ENCODE results near the gene SLC6A17. TPM values are rescaled to one million over a fixed set of nuclear protein-coding genes. Genes with fewer than 3 reads are reported as not detected.

The SLC6A17 gene
- total RNA-seq, 1 donor from 2014 or later, result 0.52 TPM

DNA sequence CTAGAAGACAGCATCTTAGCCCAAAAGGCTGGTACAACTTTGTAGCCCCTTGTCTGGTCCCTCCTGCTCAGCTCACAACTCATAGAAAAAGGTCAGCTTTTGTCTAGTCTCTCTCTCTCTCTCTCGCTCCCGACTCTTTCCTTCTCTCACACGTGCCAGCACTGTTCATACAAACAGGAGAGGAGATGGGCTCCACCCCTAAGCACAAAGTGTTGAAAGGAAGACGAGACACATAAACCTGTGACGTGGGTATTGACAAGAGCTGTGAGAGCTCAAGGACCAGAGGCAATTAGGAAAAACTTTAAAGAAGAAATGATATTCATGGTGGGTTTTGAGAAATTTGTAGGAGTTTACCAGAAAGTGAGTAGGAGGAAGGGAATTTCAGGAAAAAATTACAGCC lies 36.3 kb downstream of the SLC6A17 start:
- no peaks in the 10 kb centered on the region for H3K36me3 ChIP-seq (ENCODE audit: control insufficient read depth in 3 of 3, insufficient read depth in 3 of 3, low read length in 3 of 3)
- no peak overlapping the region for H3K27ac ChIP-seq (ENCODE audit: low read depth, low read length)
- no peaks in the 10 kb centered on the region for H3K9me3 ChIP-seq (ENCODE audit: control insufficient read depth in 3 of 3, low read length in 3 of 3)
- H3K9ac ChIP-seq (ENCODE audit: low read depth in 1 of 3, low read length in 3 of 3), result no peak overlapping the region
- peaks cover 0 to 10% (median 0%) of the 10 kb centered on the region in 3 donors for H3K27me3 ChIP-seq (ENCODE audit: control insufficient read depth in 3 of 3, insufficient read depth in 3 of 3, low read length in 3 of 3)
- no peak overlapping the region for H3K4me3 ChIP-seq (ENCODE audit: low read length in 3 of 3)
- H3K4me1 ChIP-seq (ENCODE audit: control insufficient read depth in 3 of 3, insufficient read depth in 3 of 3, low read length in 3 of 3), result peaks cover 16 to 35% (median 29%) of the 10 kb centered on the region in 3 donors

- no peak overlapping the region for H3K9ac ChIP-seq (ENCODE audit: low read depth in 1 of 3, low read length in 3 of 3)
Observed at GRCh38 chr1:110187139-110187890, 37.0 kb downstream of the SLC6A17 start.

GRCh38 chr1:110188035-110188618 lies 37.8 kb downstream of the SLC6A17 start:
- Histone ChIP-seq H3K9me3 (ENCODE audit: control insufficient read depth in 3 of 3, low read length in 3 of 3) (no peaks in the 10 kb centered on the region), H3K4me1 (ENCODE audit: control insufficient read depth in 3 of 3, insufficient read depth in 3 of 3, low read length in 3 of 3) (peaks cover 16 to 35% (median 29%) of the 10 kb centered on the region in 3 donors), H3K27ac (ENCODE audit: low read depth, low read length) (peak overlapping the region; percentile 65), H3K36me3 (ENCODE audit: control insufficient read depth in 3 of 3, insufficient read depth in 3 of 3, low read length in 3 of 3) (no peaks in the 10 kb centered on the region), H3K4me3 (ENCODE audit: low read length in 3 of 3) (no peak overlapping the region), H3K9ac (ENCODE audit: low read depth in 1 of 3, low read length in 3 of 3) (no peak overlapping the region), H3K27me3 (ENCODE audit: control insufficient read depth in 3 of 3, insufficient read depth in 3 of 3, low read length in 3 of 3) (peaks cover 0 to 10% (median 0%) of the 10 kb centered on the region in 3 donors)

More at GRCh38 chr1:110187139-110187890, 37.0 kb downstream of the SLC6A17 start:
- H3K36me3 ChIP-seq (ENCODE audit: control insufficient read depth in 3 of 3, insufficient read depth in 3 of 3, low read length in 3 of 3), result no peaks in the 10 kb centered on the region
- peaks cover 16 to 35% (median 29%) of the 10 kb centered on the region in 3 donors for H3K4me1 ChIP-seq (ENCODE audit: control insufficient read depth in 3 of 3, insufficient read depth in 3 of 3, low read length in 3 of 3)
- no peak overlapping the region for H3K4me3 ChIP-seq (ENCODE audit: low read length in 3 of 3)
- no peaks in the 10 kb centered on the region for H3K9me3 ChIP-seq (ENCODE audit: control insufficient read depth in 3 of 3, low read length in 3 of 3)
- H3K27me3 ChIP-seq (ENCODE audit: control insufficient read depth in 3 of 3, insufficient read depth in 3 of 3, low read length in 3 of 3), result peaks cover 0 to 10% (median 0%) of the 10 kb centered on the region in 3 donors
- H3K27ac ChIP-seq (ENCODE audit: low read depth, low read length), result peak overlapping the region; percentile 65

DNA sequence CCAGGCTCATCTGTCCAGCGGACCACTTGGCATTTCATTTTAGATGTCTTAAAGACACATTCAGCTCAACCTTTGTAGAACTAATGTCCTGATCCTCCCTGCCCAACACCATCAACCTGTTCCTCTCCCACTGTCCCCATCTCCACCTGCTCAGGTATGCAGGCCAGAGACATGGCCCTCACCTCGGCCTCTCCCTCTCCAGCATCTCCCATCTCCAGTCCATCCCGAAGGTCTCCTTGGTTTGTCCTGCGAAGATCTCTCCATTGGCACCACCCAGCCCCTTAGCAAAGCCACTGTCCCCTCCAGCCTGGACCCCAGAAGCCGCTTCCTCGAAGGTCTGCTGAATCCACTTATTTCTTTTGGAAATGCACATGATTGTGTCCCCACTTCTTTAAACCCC lies 38.9 kb downstream of the SLC6A17 start:
- H3K36me3 ChIP-seq (ENCODE audit: control insufficient read depth in 3 of 3, insufficient read depth in 3 of 3, low read length in 3 of 3), result no peaks in the 10 kb centered on the region
- H3K9me3 ChIP-seq (ENCODE audit: control insufficient read depth in 3 of 3, low read length in 3 of 3), result no peaks in the 10 kb centered on the region
- H3K4me1 ChIP-seq (ENCODE audit: control insufficient read depth in 3 of 3, insufficient read depth in 3 of 3, low read length in 3 of 3), result peaks cover 16 to 35% (median 29%) of the 10 kb centered on the region in 3 donors
- H3K4me3 ChIP-seq (ENCODE audit: low read length in 3 of 3), result peak overlapping the region in 1 of 3 donors; percentile 22
- peaks cover 0 to 5% (median 0%) of the 10 kb centered on the region in 3 donors for H3K27me3 ChIP-seq (ENCODE audit: control insufficient read depth in 3 of 3, insufficient read depth in 3 of 3, low read length in 3 of 3)
- no peak overlapping the region for H3K27ac ChIP-seq (ENCODE audit: low read depth, low read length)
- H3K9ac ChIP-seq (ENCODE audit: low read depth in 1 of 3, low read length in 3 of 3), result no peak overlapping the region

DNA sequence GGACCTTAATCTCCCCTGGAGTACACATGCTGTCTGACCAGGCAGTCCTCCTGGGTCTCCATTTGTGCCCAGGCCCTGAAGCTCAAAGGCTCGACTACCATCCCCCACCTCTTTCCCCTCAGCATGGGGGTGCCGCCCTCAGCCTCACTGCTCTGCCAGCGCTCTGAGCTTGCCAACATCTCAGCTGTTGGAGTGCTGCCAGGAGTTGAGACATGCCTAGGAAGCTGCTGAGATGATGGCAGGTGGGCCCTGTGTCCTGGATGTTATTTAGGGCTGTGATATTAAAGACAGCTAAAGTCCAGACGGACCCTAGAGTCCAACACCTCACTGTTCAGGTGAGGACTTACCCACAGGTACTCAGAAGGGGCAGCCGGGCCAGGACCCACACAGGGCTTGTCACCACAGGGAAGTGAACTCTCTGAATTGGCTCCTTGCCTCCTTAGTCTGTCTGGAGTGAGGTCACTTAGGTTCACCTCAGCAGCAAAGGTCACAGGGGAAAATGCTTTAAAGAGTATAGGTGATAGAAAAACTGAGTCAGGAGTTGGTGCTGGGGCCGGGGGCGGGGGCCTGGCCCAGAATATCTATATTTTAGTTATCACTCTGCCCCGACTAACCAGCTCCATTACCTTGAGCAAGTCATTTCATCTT lies 40.1 kb downstream of the SLC6A17 start:
- Histone ChIP-seq H3K27ac (ENCODE audit: low read depth, low read length) (no peak overlapping the region), H3K4me3 (ENCODE audit: low read length in 3 of 3) (no peak overlapping the region), H3K36me3 (ENCODE audit: control insufficient read depth in 3 of 3, insufficient read depth in 3 of 3, low read length in 3 of 3) (no peaks in the 10 kb centered on the region), H3K4me1 (ENCODE audit: control insufficient read depth in 3 of 3, insufficient read depth in 3 of 3, low read length in 3 of 3) (peaks cover 16 to 30% (median 23%) of the 10 kb centered on the region in 3 donors), H3K27me3 (ENCODE audit: control insufficient read depth in 3 of 3, insufficient read depth in 3 of 3, low read length in 3 of 3) (peaks cover 0 to 2% (median 0%) of the 10 kb centered on the region in 3 donors), H3K9ac (ENCODE audit: low read depth in 1 of 3, low read length in 3 of 3) (no peak overlapping the region), H3K9me3 (ENCODE audit: control insufficient read depth in 3 of 3, low read length in 3 of 3) (no peaks in the 10 kb centered on the region)

- Histone ChIP-seq H3K27me3 (ENCODE audit: control insufficient read depth in 3 of 3, insufficient read depth in 3 of 3, low read length in 3 of 3) (no peaks in the 10 kb centered on the region), H3K36me3 (ENCODE audit: control insufficient read depth in 3 of 3, insufficient read depth in 3 of 3, low read length in 3 of 3) (no peaks in the 10 kb centered on the region), H3K27ac (ENCODE audit: low read depth, low read length) (no peak overlapping the region), H3K9ac (ENCODE audit: low read depth in 1 of 3, low read length in 3 of 3) (no peak overlapping the region), H3K4me1 (ENCODE audit: control insufficient read depth in 3 of 3, insufficient read depth in 3 of 3, low read length in 3 of 3) (peaks cover 14 to 24% (median 18%) of the 10 kb centered on the region in 3 donors), H3K4me3 (ENCODE audit: low read length in 3 of 3) (no peak overlapping the region), H3K9me3 (ENCODE audit: control insufficient read depth in 3 of 3, low read length in 3 of 3) (no peaks in the 10 kb centered on the region)
Observed at GRCh38 chr1:110192541-110192940, 42.2 kb downstream of the SLC6A17 start.

GRCh38 chr1:110195196-110195595 lies 44.9 kb downstream of the SLC6A17 start:
- Histone ChIP-seq H3K9ac (ENCODE audit: low read depth in 1 of 3, low read length in 3 of 3) (no peak overlapping the region), H3K36me3 (ENCODE audit: control insufficient read depth in 3 of 3, insufficient read depth in 3 of 3, low read length in 3 of 3) (no peaks in the 10 kb centered on the region), H3K9me3 (ENCODE audit: control insufficient read depth in 3 of 3, low read length in 3 of 3) (no peaks in the 10 kb centered on the region), H3K4me1 (ENCODE audit: control insufficient read depth in 3 of 3, insufficient read depth in 3 of 3, low read length in 3 of 3) (peaks cover 0 to 5% (median 0%) of the 10 kb centered on the region in 3 donors), H3K4me3 (ENCODE audit: low read length in 3 of 3) (no peak overlapping the region), H3K27me3 (ENCODE audit: control insufficient read depth in 3 of 3, insufficient read depth in 3 of 3, low read length in 3 of 3) (no peaks in the 10 kb centered on the region), H3K27ac (ENCODE audit: low read depth, low read length) (no peak overlapping the region)

- Histone ChIP-seq H3K9me3 (ENCODE audit: control insufficient read depth in 3 of 3, low read length in 3 of 3) (no peaks in the 10 kb centered on the region), H3K4me1 (ENCODE audit: control insufficient read depth in 3 of 3, insufficient read depth in 3 of 3, low read length in 3 of 3) (no peaks in the 10 kb centered on the region), H3K9ac (ENCODE audit: low read depth in 1 of 3, low read length in 3 of 3) (no peak overlapping the region), H3K27me3 (ENCODE audit: control insufficient read depth in 3 of 3, insufficient read depth in 3 of 3, low read length in 3 of 3) (no peaks in the 10 kb centered on the region), H3K27ac (ENCODE audit: low read depth, low read length) (no peak overlapping the region), H3K4me3 (ENCODE audit: low read length in 3 of 3) (no peak overlapping the region), H3K36me3 (ENCODE audit: control insufficient read depth in 3 of 3, insufficient read depth in 3 of 3, low read length in 3 of 3) (no peaks in the 10 kb centered on the region)
Observed at GRCh38 chr1:110196917-110197765, 46.8 kb downstream of the SLC6A17 start.

DNA sequence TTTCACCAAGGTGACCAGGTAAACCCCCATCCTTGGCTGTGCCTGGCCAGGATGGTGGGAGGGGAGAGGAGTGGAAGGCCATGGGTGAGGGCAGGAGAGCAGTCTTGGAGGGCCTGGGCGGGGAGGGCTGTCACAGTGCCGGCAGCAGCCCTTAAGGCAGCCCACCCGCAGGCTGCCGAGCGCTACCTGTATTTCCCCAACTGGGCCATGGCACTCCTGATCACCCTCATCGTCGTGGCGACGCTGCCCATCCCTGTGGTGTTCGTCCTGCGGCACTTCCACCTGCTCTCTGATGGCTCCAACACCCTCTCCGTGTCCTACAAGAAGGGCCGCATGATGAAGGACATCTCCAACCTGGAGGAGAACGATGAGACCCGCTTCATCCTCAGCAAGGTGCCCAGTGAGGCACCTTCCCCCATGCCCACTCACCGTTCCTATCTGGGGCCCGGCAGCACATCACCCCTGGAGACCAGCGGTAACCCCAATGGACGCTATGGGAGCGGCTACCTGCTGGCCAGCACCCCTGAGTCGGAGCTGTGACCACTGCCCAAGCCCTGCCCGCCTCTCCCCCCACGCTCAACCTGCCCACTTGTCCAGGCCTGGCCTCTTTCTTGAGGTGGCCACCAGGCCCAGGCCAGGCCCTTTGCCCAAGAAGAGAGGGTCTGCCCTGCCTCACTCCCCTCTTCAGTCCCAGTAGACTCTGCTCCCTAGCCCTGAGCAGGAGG lies 47.8 kb downstream of the SLC6A17 start:
- Histone ChIP-seq H3K27me3 (ENCODE audit: control insufficient read depth in 3 of 3, insufficient read depth in 3 of 3, low read length in 3 of 3) (no peaks in the 10 kb centered on the region), H3K4me1 (ENCODE audit: control insufficient read depth in 3 of 3, insufficient read depth in 3 of 3, low read length in 3 of 3) (peaks cover 0 to 2% (median under 1%) of the 10 kb centered on the region in 3 donors), H3K27ac (ENCODE audit: low read depth, low read length) (no peak overlapping the region), H3K9me3 (ENCODE audit: control insufficient read depth in 3 of 3, low read length in 3 of 3) (no peaks in the 10 kb centered on the region), H3K36me3 (ENCODE audit: control insufficient read depth in 3 of 3, insufficient read depth in 3 of 3, low read length in 3 of 3) (no peaks in the 10 kb centered on the region), H3K4me3 (ENCODE audit: low read length in 3 of 3) (no peak overlapping the region), H3K9ac (ENCODE audit: low read depth in 1 of 3, low read length in 3 of 3) (no peak overlapping the region)

Data from skeletal muscle tissue (tissue), 4 donors.